Bronchial epithelial cell (primary cell): ENCODE results near the gene CYB561D2. TPM values are rescaled to one million over a fixed set of nuclear protein-coding genes. Genes with fewer than 3 reads are reported as not detected.
A peak's percentile ranks its signal among the peaks of the same experiment; 100 is the strongest.

Experiments used
- DNase-seq: peaks from one replicate; pipeline ENCODE4 v3.0.0-alpha.2; 2010; ENCODE audit warnings: low read depth
- FAIRE-seq: peaks from 2 replicates; lab custom pipeline; 2011; peaks lifted over from hg19 to GRCh38; lab: Jason Lieb, UNC
- H3K27me3 ChIP-seq: 2 replicates; pipeline ENCODE4 v1.5.1; 2011; ENCODE audit warnings: low read length; ENCODE audit not compliant: control insufficient read depth, insufficient read depth
- H3K36me3 ChIP-seq: 2 replicates; pipeline ENCODE4 v1.5.1; 2011; ENCODE audit warnings: low read length; ENCODE audit not compliant: control insufficient read depth, insufficient read depth
- H3K4me3 ChIP-seq: 2 replicates; pipeline ENCODE4 v1.5.1; 2011; ENCODE audit warnings: mild to moderate bottlenecking, low read depth, low read length, control low read depth
- CTCF ChIP-seq: IDR thresholded peaks from 2 replicates; pipeline ENCODE4 v1.5.1; 2011; ENCODE audit warnings: mild to moderate bottlenecking, moderate library complexity, low read length, control low read depth, inconsistent platforms; ENCODE audit not compliant: insufficient read depth, severe bottlenecking
- total RNA-seq: library from RNA; depleted of rRNA; stranded (reverse); fragments of >200 nt; gene quantifications from 2 replicates; pipeline ENCODE4 v1.2.1, GENCODE V29; 2014

CYB561D2 gene
- total RNA-seq, 1 donor from 2014 or later: 22.1 TPM

- TF ChIP-seq CTCF: no peak
- Histone ChIP-seq H3K36me3 (peaks cover 18% of the 10 kb centered on the region), H3K4me3 (peak within 1 kb of the TSS; percentile 71), H3K27me3 (no peaks in the 10 kb centered on the region)
- peak; percentile 95 for FAIRE-seq
- DNase-seq: peak; percentile 98
These were observed 8.5 kb downstream of the CYB561D2 start, which contains the start of gene TMEM115 for GRCh38 chr3:50358911-50359759. Gene TMEM115, minus strand, starts transcription at chr3:50359521. Its CDS starts 458 bp downstream, at chr3:50359063.

- no peaks in the 10 kb centered on the region for H3K27me3 ChIP-seq
- TF ChIP-seq CTCF: no peak
- DNase-seq: no peak
- FAIRE-seq: no peak
- no peak overlapping the region for H3K4me3 ChIP-seq
- peaks cover 14% of the 10 kb centered on the region for H3K36me3 ChIP-seq
These were observed 9.1 kb downstream of the CYB561D2 start for GRCh38 chr3:50359760-50360110.

GRCh38 chr3:50364573-50365079 is 14.0 kb downstream of the CYB561D2 start:
- Histone ChIP-seq H3K27me3 (peaks cover 2% of the 10 kb centered on the region), H3K36me3 (no peaks in the 10 kb centered on the region), H3K4me3 (peak overlapping the region; percentile 69)
- no peak for TF ChIP-seq CTCF
- DNase-seq (no peak), FAIRE-seq (no peak)

DNA sequence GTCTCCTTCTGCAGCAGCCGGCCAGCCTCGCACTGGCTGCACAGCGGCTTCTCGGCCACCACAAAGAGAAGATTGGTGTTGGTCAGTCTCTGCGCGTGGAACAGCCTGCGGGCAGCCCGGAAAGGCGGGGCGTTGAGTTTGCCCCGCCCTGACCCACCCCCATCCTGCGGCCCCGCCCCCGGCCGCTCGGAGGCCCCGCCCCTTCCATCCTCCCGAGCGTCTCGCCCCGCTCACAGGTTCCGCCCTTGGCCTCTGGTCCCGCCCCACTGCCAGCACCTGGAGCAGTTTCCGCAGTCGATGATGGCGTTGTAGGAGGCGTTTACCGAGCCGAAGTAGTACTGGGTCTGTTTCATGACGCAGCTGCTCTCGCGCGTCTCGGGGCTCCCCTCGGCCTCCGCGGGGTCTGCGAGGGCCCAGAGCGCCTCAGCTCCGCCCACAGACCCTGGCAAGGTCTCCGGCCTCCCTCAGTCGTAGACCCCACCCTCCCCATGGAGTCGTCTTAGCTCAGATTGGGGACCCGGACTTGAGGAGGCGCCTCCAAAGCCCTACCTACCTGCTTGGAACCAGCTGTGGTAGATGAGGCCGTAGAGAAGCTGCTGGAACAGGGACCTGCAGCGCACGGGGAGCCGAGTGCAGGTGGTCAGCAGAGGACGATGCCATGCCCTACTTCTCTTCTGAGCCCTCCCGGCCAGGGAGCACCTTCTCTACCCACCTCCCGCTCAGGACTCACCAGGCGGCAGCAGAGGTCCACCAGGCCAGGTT is 14.6 kb downstream of the CYB561D2 start:
- FAIRE-seq (no peak), DNase-seq (peak; percentile 88)
- H3K4me3 ChIP-seq: peak overlapping the region; percentile 69

GRCh38 chr3:50365842-50366220 is 15.2 kb downstream of the CYB561D2 start:
- FAIRE-seq (no peak), DNase-seq (no peak)
- no peak for TF ChIP-seq CTCF
- Histone ChIP-seq H3K27me3 (peaks cover 2% of the 10 kb centered on the region), H3K4me3 (peak overlapping the region; percentile 69), H3K36me3 (no peaks in the 10 kb centered on the region)

More for the DNA sequence above, 14.6 kb downstream of the CYB561D2 start:
- H3K27me3 ChIP-seq: peaks cover 2% of the 10 kb centered on the region
- TF ChIP-seq CTCF: peak; percentile 19
- no peaks in the 10 kb centered on the region for H3K36me3 ChIP-seq
